Vagina (tissue), 2 donors: ENCODE measurements around the gene KLHL20. TPM values are rescaled to one million over a fixed set of nuclear protein-coding genes. Genes with fewer than 3 reads are reported as not detected.

Experiments
- DNase-seq, 2 donors: peaks; one replicate each; pipeline ENCODE4 v3.0.0-alpha.2; 2017; ENCODE audit errors: extremely low spot score in 2 of 2
- H3K27ac ChIP-seq: fragments of 200-600 bp; sonication (generic); one replicate; pipeline ENCODE4 v1.5.1; 2019
- H3K27me3 ChIP-seq: fragments of 200-600 bp; sonication (generic); one replicate; pipeline ENCODE4 v1.5.1; 2019
- H3K36me3 ChIP-seq, 2 donors: fragments of 200-600 bp; sonication (generic); one replicate each; pipeline ENCODE4 v1.5.1; 2017 to 2019
- H3K4me1 ChIP-seq: fragments of 200-600 bp; sonication (generic); one replicate; pipeline ENCODE4 v1.5.1; 2019
- H3K4me3 ChIP-seq, 2 donors: fragments of 200-600 bp; sonication (generic); 1 replicate in 1 of 2; 2 replicates in 1 of 2; pipeline ENCODE4 v1.5.1; 2016 to 2019
- H3K9me3 ChIP-seq: fragments of 200-600 bp; sonication (generic); one replicate; pipeline ENCODE4 v1.5.1; 2019
- CTCF ChIP-seq, 3 experiments: fragments of 450-650 bp in 2 of 3; fragments of 200-600 bp in 1 of 3; sonication (generic) in 1 of 3; IDR thresholded peaks; one replicate each; pipeline ENCODE4 v1.5.1; 2017 to 2019; ENCODE audit warnings: antibody characterized with exemption in 3 of 3, mild to moderate bottlenecking in 2 of 3, moderate library complexity in 2 of 3
- POLR2A ChIP-seq, 2 donors: fragments of 450-650 bp; IDR thresholded peaks; one replicate each; pipeline ENCODE4 v1.6.1; 2017; ENCODE audit warnings: antibody characterized with exemption in 2 of 2, mild to moderate bottlenecking in 2 of 2, moderate library complexity in 2 of 2
- POLR2AphosphoS5 ChIP-seq, 2 donors: sonication (generic); formaldehyde crosslinking; IDR thresholded peaks; one replicate each; pipeline ENCODE4 v1.9.0; 2017; ENCODE audit warnings: antibody characterized with exemption in 2 of 2, mild to moderate bottlenecking in 2 of 2, low read depth in 1 of 2; ENCODE audit not compliant: insufficient read depth in 1 of 2
- intact Hi-C: fragments of 100-400 bp; cut with DNase I; formaldehyde crosslinking; loops from one replicate; pipeline ENCODE4 v1.15.1; 2023
- total RNA-seq: library from RNA; depleted of rRNA; stranded (reverse); fragments of >200 nt; gene quantifications from one replicate; pipeline ENCODE4 v1.2.3, GENCODE V29; 2016

The KLHL20 gene
- total RNA-seq, 1 donor from 2014 or later = 14.7 TPM

GRCh38 chr1:173742203-173742886 is 27.6 kb downstream of the KLHL20 start:
- no peak for TF ChIP-seq POLR2AphosphoS5 (IDR thresholded peaks at IDR 0.05; ENCODE audit: insufficient read depth in 1 of 2, low read depth in 1 of 2)
- TF ChIP-seq POLR2A (IDR thresholded peaks at IDR 0.05) = no peak
- no peak for TF ChIP-seq CTCF (IDR thresholded peaks at IDR 0.05)
- intact Hi-C loops = no loop called here

GRCh38 chr1:173744651-173745050 is 29.9 kb downstream of the KLHL20 start:
- Histone ChIP-seq H3K27me3 (no peaks in the 10 kb centered on the region), H3K9me3 (no peaks in the 10 kb centered on the region), H3K27ac (no peak overlapping the region), H3K4me3 (no peak overlapping the region), H3K4me1 (no peaks in the 10 kb centered on the region), H3K36me3 (no peaks in the 10 kb centered on the region)
- intact Hi-C loops = no loop called here
- no peak for TF ChIP-seq POLR2A (IDR thresholded peaks at IDR 0.05)
- TF ChIP-seq POLR2AphosphoS5 (IDR thresholded peaks at IDR 0.05; ENCODE audit: insufficient read depth in 1 of 2, low read depth in 1 of 2) = no peak
- DNase-seq = no peak

More at GRCh38 chr1:173742203-173742886, 27.6 kb downstream of the KLHL20 start:
- no peak overlapping the region for H3K4me3 ChIP-seq
- no peaks in the 10 kb centered on the region for H3K9me3 ChIP-seq
- peaks cover 0 to 3% of the 10 kb centered on the region in 2 donors for H3K36me3 ChIP-seq
- no peak for DNase-seq
- H3K27ac ChIP-seq = no peak overlapping the region
- H3K27me3 ChIP-seq = no peaks in the 10 kb centered on the region
- no peaks in the 10 kb centered on the region for H3K4me1 ChIP-seq

GRCh38 chr1:173749137-173749536 is 34.4 kb downstream of the KLHL20 start:
- H3K9me3 ChIP-seq = no peaks in the 10 kb centered on the region
- intact Hi-C loops = no loop called here
- H3K27me3 ChIP-seq = no peaks in the 10 kb centered on the region
- no peak overlapping the region for H3K4me3 ChIP-seq
- no peak for TF ChIP-seq CTCF (IDR thresholded peaks at IDR 0.05)
- no peak for TF ChIP-seq POLR2A (IDR thresholded peaks at IDR 0.05)
- no peak for TF ChIP-seq POLR2AphosphoS5 (IDR thresholded peaks at IDR 0.05; ENCODE audit: insufficient read depth in 1 of 2, low read depth in 1 of 2)
- H3K27ac ChIP-seq = no peak overlapping the region
- H3K36me3 ChIP-seq = peaks cover 0 to 25% of the 10 kb centered on the region in 2 donors
- DNase-seq = no peak
- no peaks in the 10 kb centered on the region for H3K4me1 ChIP-seq

- no peaks in the 10 kb centered on the region for H3K27me3 ChIP-seq
- no peaks in the 10 kb centered on the region for H3K4me1 ChIP-seq
- H3K9me3 ChIP-seq = no peaks in the 10 kb centered on the region
- H3K4me3 ChIP-seq = no peak overlapping the region
- intact Hi-C loops = no loop called here
- no peak overlapping the region for H3K27ac ChIP-seq
- peaks cover 0 to 71% of the 10 kb centered on the region in 2 donors for H3K36me3 ChIP-seq
- TF ChIP-seq CTCF (IDR thresholded peaks at IDR 0.05) (no peak), POLR2A (IDR thresholded peaks at IDR 0.05) (no peak), POLR2AphosphoS5 (IDR thresholded peaks at IDR 0.05; ENCODE audit: insufficient read depth in 1 of 2, low read depth in 1 of 2) (no peak)
- no peak for DNase-seq
These were observed 39.0 kb downstream of the KLHL20 start for GRCh38 chr1:173753830-173754229.

DNA sequence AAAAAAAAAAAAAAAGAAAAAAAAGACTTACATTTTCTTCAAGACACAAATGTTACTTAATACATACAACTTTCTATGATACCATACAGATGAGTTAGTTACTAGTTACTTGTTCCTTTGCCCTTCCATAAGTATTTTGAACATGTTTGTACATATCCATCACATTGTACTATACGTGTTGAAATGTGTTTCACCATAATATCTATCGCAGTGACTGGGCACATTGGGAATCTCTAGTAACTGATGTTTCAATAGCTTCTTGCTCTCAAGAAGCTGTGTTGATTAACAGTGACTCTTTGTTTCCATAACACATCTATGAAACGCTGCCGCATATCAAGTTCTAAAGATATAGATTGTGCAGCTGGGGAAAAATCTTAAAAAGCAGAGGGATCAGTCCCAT is 42.9 kb downstream of the KLHL20 start:
- H3K4me3 ChIP-seq = no peak overlapping the region
- H3K4me1 ChIP-seq = no peaks in the 10 kb centered on the region
- no peaks in the 10 kb centered on the region for H3K9me3 ChIP-seq
- peaks cover 0 to 71% of the 10 kb centered on the region in 2 donors for H3K36me3 ChIP-seq
- no peak for TF ChIP-seq CTCF (IDR thresholded peaks at IDR 0.05)
- no peak for TF ChIP-seq POLR2AphosphoS5 (IDR thresholded peaks at IDR 0.05; ENCODE audit: insufficient read depth in 1 of 2, low read depth in 1 of 2)
- TF ChIP-seq POLR2A (IDR thresholded peaks at IDR 0.05) = no peak
- no peak for DNase-seq
- intact Hi-C loops = no loop called here
- H3K27ac ChIP-seq = no peak overlapping the region
- no peaks in the 10 kb centered on the region for H3K27me3 ChIP-seq
